SU-DHL-6 (cell line): Measurements from ENCODE around the gene COL6A1.

Source experiments
- EZH2phosphoT487 ChIP-seq: fragments of 200-600 bp; sonication (generic), shearing (Covaris generic); conservative IDR thresholded peaks from 2 replicates; pipeline ENCODE4 v1.6.1; 2018; ENCODE audit warnings: mild to moderate bottlenecking, antibody characterized with exemption, low read length, moderate library complexity, mixed read lengths
- TF ChIP-seq, protein P1 (sequence below): fragments of 200-600 bp; sonication (generic); IDR thresholded peaks from one replicate; pipeline ENCODE4 v1.5.1; 2017; ENCODE audit warnings: antibody characterized with exemption, mild to moderate bottlenecking, low read length, moderate library complexity; ENCODE audit not compliant: insufficient read depth, poor library complexity, severe bottlenecking

DNA sequence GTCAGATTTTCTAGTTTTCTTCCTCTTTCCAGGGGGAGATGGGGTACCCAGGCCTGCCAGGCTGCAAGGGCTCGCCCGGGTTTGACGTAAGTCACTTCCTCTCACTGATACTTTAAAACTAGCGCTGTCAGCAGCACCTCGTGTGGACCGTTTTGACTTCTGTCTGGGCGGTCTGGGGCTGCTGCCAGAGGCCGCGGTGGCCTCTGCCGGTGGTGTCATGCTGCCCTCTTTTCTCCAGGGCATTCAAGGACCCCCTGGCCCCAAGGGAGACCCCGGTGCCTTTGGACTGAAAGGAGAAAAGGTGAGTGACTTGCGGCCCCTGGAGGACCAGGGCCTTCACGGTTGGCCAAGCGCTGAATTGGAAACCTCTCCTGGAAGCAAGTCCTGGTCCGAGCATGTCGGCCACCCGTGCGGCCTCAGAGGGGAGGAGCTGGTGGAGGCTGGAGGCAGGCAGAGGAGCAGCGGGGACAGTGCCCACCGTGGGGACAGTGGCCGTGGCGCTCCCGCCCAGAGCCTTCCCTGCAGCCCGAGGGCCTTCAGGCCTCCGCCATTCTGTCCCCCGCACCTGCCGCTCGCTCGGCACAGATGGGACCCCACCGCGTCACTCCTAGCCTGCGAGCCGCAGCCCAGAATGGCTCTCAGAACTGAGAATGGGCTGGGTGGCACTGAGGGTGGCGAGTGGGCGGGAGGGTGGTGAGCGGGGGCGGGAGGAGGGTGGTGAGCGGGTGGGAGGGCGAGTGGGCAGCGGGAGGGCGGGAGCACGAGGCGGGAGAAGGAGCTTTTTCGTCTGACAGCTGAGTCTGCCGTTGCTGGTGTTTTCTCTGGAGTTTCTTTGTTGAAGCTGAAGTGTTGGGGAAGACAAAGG lies 9.4 kb downstream of the COL6A1 start:
- TF ChIP-seq, protein P1, sequence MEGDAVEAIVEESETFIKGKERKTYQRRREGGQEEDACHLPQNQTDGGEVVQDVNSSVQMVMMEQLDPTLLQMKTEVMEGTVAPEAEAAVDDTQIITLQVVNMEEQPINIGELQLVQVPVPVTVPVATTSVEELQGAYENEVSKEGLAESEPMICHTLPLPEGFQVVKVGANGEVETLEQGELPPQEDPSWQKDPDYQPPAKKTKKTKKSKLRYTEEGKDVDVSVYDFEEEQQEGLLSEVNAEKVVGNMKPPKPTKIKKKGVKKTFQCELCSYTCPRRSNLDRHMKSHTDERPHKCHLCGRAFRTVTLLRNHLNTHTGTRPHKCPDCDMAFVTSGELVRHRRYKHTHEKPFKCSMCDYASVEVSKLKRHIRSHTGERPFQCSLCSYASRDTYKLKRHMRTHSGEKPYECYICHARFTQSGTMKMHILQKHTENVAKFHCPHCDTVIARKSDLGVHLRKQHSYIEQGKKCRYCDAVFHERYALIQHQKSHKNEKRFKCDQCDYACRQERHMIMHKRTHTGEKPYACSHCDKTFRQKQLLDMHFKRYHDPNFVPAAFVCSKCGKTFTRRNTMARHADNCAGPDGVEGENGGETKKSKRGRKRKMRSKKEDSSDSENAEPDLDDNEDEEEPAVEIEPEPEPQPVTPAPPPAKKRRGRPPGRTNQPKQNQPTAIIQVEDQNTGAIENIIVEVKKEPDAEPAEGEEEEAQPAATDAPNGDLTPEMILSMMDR, result no peak
- no peak for TF ChIP-seq EZH2phosphoT487
